Renal pelvis (tissue), 4 donors: ENCODE data around the gene NDUFS8. TPM values are rescaled to one million over a fixed set of nuclear protein-coding genes. Genes with fewer than 3 reads are reported as not detected.

ENCODE experiments used
- DNase-seq: peaks from one replicate; pipeline ENCODE4 v3.0.0-alpha.2; 2013
- polyA plus RNA-seq, 3 donors: library from polyadenylated mRNA; unstranded; fragments of 120-200 nt; gene quantifications; one replicate each; pipeline ENCODE4 v1.2.1, GENCODE V29; 2013; ENCODE audit not compliant: insufficient read length in 3 of 3

The NDUFS8 gene
- polyA plus RNA-seq, 3 donors: 98.1 to 119 (median 119) TPM

DNA sequence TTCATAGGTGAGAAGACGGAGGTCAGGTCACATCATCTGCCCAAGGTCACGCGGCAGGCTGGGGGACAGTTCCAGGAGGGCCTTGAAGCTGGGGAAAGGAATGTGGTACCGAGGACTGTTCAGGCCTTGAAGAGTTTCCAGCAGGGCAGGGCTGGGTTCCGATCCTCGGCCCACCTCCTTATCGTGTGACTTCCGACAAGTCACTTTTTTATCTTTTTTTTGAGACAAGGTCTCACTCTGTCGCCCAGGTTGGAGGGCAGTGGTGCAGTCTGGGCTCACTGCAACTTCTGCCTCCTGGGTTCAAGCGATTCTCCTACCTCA, 623 bp downstream of the NDUFS8 start:
- DNase-seq: no peak

DNA sequence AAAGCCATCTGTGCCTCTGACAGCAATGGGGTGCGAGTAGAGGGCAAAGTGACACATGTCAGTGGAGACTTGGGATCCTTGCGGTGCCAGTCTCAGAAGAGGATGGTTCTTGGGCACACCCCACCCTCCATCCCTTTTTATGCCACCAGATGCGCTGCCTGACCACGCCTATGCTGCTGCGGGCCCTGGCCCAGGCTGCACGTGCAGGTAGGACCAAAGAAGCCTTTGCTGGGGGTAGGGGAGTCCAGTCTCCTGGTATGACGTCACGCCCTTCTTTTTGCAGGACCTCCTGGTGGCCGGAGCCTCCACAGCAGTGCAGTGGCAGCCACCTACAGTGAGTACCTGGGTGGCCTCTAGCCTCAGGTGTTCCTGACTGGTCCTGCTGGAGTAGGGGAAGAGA, 1.5 kb downstream of the NDUFS8 start:
- DNase-seq: no peak

DNA sequence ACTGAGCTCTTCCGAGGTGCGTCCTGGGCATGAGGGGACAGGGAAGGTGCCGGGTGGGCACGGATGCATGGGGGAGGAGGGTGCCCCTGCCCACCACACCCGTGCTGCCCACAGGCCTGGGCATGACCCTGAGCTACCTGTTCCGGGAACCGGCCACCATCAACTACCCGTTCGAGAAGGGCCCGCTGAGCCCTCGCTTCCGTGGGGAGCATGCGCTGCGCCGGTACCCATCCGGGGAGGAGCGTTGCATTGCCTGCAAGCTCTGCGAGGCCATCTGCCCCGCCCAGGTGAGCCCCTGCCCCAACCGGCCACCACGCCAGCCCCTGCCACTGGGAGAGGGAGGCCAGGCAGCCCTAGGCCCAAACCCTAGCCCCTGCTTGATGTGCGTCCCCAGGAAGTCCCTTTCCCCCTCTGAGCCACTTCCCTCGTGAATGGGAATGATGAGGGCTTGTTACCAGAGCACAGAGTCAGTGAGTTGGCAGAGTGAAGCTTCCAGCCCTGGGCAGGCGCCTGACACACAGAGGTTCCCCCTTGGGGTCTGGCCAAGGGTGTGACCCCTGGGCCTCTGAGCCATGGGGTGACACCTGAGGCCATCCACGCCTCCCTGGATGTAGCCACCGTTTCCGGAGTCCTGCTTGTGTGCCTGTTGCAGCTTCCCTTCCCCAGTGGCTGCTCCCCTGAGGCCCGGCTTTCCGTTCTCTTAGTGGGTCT, 2.7 kb downstream of the NDUFS8 start:
- no peak for DNase-seq

DNA sequence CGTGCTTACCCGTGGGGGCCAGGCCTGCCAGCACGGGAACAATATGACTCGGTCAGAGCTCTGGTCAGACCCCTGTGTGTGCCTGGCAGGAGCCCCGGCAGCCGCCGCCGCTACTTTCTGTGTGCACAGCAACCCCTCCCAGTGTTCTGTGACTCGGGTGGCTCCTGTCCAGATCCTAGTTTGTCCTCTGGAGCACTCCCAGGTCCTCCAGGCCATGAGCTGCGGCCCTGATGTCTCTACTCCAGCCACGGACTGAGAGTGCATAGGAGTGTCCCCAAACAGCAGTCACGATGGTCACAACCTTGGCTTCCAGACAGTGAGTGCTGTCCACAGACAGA, 3.2 kb downstream of the NDUFS8 start:
- no peak for DNase-seq

DNA sequence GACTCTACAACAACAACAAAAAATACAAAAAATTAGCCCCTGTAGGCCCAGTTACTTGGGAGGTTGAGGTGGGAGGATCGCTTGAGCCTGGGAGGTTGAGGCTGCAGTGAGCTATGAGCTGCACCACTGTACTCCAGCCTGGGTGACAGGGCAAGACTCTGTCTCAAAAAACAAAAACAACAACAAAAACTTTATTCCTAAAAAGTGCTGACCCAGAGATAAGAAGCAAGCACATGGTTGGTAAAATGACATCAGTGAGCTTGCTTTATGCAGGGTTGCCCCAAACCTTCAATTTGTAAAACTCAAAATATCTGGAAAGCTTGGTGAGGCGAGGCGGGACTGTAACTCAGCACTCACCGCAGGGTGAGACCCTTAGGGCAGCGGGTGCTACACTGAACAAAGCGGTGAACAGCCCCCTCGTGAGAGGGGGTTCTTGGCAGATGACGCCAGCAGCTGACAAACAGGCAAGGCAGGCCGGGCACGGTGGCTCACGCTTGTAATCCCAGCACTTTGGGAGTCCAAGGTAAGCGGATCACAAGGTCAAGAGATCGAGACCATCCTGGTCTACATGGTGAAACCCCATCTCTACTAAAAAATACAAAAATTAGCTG, 4.9 kb downstream of the NDUFS8 start:
- no peak for DNase-seq

DNA sequence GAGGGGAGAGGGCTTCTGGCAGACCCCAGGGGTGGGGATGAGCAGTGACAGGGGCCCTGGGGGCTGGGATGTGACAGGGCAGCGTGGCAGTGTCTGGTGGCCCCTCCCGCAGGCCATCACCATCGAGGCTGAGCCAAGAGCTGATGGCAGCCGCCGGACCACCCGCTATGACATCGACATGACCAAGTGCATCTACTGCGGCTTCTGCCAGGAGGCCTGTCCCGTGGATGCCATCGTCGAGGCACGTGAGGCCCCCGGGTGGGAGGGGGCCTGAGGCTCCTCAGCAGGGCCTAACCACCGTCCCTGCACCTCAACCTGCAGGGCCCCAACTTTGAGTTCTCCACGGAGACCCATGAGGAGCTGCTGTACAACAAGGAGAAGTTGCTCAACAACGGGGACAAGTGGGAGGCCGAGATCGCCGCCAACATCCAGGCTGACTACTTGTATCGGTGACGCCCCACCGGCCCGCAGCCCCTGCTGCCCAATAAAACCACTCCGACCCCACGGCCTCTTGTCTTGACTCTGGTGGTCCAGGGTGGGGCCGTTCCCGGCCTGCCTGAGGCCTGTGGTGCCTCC, 5.7 kb downstream of the NDUFS8 start:
- no peak for DNase-seq

DNA sequence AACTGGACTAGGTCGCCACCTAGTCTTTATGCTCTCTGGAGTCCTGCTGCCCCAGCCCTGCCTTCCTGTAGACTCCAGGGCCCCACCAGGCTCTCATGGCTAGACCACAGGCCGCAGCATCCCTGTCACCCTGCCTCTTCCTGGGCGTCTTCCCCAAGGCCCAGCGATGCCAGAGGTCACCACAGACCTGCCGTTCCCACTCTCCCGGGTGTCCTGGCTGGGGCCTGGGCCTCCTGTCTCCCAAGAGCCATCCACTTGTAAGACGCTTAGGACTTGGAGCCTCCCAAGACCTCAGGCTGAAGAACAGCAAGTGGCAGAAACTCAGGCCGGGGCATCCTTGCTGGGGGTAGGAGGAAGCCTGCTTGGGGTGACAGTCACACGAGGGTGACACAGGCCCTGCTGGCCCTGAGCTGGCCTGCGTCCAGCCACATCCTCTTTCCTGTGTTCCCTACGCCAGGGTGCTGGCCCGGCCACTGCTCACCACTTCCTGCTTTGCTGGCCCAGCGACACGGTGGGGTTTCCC, 6.3 kb downstream of the NDUFS8 start:
- DNase-seq: no peak

DNA sequence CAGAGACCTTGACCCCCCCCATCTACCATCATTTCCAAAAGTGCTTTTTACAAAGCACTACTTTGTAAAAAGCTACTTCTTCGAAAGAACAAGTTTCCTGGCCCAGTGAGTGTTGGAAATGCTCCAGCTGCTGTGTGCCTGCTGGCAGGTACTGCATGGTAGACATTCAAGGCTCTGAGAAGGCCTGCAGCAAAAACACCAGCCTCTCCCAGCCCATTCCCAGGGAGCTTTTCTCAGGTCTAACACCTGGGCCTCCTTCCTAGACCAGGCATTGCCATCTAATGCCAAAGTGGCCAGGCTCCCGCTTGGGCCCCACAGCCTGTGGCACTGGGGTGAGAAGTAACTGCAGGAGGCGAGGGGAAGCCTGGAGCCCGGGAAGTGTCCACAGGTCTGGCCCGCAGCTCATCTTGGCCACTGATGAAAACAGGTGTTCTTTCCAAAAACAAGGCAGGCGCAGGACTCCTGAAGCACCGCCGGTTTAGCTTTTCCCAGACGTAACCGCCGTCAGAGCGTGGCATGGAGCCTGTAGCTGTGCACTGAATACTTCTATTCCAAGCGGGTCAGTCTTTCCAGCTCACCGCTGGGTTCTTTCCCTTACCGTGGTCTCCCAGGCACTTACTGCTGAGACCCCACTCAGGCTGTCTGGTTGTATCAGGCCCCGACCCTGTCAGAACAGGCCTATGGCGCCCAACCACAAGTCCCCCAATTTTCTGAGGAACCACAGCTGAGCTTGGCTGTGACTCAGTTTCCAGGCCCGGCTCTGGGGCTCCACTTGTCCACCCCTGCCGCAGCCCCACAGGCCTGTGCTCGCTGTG, 7.1 kb downstream of the NDUFS8 start:
- no peak for DNase-seq

DNA sequence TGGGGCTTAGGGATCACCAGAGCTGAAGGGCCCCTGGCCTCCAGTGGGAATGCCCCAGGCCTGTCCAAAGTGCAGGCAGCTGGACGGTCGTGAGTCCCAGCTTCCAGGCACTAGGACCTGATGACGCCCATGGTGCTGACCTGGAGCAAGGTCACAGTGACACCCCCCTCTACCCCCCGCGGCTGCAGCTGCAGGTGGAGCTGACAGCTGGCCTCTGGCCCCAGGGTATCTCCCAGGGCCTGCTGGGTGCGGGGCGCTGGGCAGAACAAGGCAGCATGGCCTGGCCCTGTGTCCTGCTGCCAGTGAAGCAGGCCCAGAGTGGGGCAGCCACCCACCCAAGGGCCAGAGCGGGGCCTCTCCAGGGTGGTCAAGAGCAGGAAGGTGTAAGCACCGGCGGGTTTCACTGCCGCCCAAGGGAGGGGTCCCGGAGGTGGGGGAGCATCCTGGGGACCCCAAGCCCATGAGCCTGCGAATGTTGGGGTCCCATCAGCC, 7.8 kb downstream of the NDUFS8 start:
- no peak for DNase-seq

DNA sequence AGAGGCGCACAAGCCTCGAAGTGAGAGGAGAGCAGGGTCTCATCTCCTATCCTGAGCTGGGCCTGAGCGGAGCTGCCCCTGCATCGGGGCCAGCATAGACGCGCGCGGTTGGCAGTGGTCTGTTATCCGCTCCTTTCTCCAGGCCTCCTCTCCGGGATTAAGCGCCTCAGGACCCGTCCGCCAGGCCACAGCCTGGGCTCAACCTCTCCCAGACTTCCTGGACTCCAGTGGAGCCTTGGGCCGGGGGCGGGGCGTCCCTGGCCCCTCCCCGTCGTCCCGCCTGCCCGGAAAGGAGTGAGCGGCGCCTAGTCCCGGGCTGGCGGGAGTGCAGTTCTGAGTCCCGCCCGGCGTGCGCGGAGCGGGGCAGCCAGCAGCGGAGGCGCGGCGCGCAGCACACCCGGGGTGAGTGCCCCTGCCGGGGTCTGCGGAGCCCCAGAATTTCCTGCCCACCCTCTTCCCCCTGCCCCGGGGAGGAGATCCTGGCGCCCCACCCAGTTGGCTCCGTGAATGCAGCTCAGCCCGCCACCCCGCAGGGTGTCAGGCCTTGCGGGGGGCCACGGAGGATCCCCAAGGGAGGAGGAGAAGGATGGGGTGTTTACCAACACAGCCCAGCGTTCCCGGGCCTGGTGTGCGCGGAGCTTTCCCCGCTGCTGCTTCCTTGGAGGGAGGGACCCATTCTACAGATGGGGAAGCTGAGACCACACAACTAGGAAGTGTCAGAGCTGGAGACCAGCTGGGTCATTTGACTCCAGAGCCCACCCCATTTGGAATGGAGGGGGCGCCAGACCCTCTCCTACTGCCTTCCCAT, 8.4 kb downstream of the NDUFS8 start, which contains the start of gene TCIRG1:
Gene TCIRG1 (plus strand): TSS at position 308 of the 808 bp plus-strand sequence. CDS start 2,247 bp downstream, outside the sequence.
- DNase-seq: peak; percentile 54

DNA sequence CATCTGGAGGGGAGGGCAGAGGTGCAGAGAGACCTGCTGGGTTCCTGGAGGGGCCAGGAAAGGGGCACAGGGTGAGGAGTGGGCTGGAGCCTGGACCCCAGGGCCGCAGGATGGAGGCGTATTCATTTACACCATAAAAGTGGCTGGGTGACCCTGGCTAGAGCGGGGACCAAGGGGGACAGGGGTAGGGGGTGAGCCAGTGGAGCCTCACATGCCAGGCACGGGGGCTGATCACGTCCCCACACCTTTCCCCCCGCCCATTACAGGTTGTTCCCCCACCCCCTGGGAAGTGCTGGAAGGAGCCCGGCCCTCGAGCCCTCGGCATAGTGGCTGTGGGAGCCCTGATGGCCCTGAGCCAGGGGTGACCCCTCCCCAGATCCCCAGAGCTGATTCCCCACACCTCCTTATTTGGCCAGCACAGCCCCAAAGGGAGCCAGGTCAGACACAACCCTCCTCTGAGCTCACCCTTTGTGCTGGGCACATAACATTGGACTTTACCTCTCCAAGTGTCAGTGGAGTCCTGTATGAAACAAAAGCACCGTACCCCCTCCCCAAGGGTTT, 9.1 kb downstream of the NDUFS8 start:
- DNase-seq: no peak

DNA sequence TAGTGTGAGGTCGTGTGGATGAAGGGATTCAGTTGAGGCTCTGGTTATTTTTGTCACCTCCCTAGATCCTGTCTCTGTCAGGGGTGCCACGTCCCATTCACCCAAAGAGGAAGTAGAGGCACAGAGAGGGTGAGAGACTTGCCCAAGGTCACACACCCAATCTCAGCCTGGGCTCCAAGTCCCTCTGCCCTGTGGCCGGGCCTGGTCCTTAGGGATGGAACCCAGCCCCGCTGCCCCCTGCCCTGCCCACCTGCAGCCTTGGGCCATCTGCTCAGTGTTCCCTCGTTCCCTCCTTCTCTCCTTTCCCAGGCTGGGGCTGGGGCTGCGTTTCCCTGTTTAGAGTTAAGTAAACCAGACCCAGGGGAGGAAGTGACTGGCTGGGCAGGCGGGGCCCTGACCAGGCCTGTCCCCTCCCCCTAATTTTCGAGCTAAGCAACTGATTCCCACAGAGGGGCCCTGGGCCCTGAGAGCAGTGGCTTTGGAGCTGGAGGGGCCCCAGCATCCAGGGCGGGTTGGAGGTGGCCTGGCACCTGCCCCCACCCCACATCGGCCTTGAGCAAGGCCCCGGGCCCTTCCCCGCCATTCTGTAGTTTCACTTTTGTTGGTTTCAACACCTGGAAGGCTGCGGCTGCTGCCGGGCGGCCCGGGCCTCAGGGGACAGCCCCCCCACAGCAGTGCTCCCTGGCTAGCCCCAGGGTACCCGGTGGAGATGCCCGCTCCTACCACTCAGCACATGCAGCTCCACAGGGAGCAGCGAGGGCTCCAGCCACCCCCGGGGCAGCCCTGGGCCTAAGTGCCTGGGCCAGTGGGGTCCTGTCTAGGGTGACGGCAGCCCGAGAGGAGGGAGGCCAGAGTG, 9.8 kb downstream of the NDUFS8 start:
- DNase-seq: peak; percentile 48

DNA sequence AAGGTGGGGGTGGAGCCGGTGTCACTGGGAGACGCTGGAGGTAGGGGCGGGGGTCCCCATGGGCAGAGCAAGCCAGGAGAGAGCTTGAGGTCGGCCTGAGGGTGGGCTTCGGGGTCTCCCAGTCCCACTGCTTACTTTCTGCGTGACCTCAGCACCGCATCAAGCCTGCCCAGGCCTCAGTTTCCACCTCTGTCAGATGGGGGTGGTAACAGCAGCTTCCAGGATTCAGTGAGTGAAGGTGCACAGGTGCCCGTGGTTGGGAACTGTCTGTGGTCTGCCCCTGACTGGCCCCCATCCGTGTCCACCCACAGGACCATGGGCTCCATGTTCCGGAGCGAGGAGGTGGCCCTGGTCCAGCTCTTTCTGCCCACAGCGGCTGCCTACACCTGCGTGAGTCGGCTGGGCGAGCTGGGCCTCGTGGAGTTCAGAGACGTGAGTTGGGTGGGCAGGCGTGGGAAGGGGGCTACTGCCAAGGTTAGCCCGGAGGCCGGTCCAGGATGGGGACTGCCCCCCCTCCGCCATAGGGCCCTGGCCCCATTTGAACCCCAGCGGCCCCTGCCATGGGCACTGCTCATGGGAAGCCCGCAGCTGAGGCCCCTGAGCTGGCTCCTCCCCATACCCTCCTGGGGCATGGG, 10.6 kb downstream of the NDUFS8 start:
- DNase-seq: no peak

DNA sequence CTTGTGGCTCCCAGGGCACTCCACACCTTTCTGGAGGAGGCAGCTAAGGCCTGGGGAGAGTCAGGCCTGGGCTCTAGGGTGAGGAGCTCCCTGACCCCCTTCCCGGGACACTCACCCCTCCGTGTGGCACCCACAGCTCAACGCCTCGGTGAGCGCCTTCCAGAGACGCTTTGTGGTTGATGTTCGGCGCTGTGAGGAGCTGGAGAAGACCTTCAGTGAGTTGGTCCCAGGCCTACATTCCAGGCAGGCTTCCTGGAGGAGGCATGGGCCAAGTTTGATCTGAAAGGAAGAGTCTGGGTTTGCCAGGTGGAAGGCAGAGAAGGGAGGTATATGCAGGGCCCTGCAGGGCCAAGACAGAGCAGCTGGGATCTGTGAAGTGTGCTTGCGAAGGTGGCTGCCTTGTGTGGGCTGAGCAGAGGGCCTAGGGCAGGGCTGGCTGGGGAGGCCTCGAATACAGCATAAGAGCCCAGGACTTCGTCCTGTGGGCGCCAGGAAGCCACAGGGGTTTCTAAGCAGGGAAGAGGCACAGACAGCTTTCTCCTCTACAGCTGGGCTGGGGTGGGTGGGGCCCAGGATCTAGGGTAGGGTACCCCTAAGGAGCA, 11.2 kb downstream of the NDUFS8 start:
- no peak for DNase-seq

DNA sequence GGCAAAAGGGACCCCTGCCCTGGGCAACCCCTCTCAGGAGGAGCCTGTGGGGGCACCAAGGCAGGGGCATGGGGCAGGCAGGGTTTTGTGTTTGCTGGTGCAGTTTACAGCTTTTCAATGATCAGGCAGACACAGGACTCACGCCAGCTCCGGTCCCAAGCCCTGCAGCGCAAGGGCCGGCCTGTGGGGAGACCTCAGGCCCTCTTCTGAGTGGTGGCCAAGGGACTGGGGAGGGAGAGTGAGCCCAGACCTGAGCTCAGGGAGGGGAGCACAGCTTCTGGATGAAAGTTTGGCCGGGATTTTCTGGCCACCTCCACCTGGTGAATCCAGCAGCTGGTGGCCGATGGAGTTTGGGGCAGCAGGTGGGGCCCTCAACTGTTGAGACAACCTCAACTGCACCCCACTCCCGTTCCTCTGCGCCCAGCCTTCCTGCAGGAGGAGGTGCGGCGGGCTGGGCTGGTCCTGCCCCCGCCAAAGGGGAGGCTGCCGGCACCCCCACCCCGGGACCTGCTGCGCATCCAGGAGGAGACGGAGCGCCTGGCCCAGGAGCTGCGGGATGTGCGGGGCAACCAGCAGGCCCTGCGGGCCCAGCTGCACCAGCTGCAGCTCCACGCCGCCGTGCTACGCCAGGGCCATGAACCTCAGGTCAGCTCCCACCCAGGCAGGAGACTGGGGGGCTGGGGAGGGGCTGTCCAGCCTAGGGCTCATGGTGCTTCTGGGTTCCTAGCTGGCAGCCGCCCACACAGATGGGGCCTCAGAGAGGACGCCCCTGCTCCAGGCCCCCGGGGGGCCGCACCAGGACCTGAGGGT, 11.9 kb downstream of the NDUFS8 start:
- DNase-seq: no peak

DNA sequence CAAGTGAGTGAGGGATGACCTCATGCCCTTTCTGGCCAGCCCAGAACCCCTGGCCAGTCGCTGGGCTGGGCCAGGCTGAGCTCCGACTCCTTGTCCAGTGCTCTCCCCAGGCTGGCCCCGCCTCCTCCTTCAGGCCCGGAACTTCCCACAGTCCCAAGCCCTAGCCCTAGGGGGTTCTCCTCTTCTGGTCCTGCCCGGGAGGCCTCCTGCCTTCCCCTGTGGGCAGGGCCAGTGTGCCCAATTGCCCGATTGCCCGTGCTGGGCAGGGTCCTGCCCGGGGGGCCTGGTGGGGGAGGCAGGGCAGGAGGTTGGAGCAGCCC, 12.5 kb downstream of the NDUFS8 start:
- no peak for DNase-seq

DNA sequence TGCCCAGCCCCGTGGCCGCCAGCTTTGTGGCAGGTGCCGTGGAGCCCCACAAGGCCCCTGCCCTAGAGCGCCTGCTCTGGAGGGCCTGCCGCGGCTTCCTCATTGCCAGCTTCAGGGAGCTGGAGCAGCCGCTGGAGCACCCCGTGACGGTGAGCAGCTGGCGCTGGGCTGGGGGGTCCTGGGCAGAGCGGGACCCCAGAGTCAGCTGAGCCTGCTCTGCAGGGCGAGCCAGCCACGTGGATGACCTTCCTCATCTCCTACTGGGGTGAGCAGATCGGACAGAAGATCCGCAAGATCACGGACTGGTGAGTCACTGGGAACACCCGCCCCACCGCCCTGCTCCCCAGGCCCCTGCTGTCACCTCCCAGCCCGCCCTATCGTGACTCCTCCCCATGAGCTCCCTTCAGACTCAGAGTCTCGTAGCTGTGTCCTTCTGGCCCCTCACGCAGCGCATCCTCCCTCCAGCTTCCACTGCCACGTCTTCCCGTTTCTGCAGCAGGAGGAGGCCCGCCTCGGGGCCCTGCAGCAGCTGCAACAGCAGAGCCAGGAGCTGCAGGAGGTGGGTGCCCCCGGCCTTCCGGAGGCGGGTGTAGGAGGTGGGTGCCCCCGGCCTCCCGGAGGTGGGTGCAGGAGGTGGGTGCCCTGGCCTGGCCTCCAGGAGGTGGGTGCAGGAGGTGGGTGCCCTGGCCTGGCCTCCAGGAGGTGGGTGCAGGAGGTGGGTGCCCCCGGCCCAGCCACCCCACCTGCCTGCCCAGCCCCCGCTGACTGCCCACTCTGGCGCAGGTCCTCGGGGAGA, 13.1 kb downstream of the NDUFS8 start:
- DNase-seq: no peak
